Forelimb muscle (tissue), 1 donor: ENCODE data around the gene DENND1C. TPM values are rescaled to one million over a fixed set of nuclear protein-coding genes. Genes with fewer than 3 reads are reported as not detected.

Experiments used
- DNase-seq: peaks from one replicate; pipeline ENCODE4 v3.0.0-alpha.2; 2013; ENCODE audit warnings: low read depth
- polyA plus RNA-seq: library from polyadenylated mRNA; unstranded; fragments of 120-200 nt; gene quantifications from one replicate; pipeline ENCODE4 v1.2.1, GENCODE V29; 2013; ENCODE audit not compliant: insufficient read length

Gene DENND1C, protein sequence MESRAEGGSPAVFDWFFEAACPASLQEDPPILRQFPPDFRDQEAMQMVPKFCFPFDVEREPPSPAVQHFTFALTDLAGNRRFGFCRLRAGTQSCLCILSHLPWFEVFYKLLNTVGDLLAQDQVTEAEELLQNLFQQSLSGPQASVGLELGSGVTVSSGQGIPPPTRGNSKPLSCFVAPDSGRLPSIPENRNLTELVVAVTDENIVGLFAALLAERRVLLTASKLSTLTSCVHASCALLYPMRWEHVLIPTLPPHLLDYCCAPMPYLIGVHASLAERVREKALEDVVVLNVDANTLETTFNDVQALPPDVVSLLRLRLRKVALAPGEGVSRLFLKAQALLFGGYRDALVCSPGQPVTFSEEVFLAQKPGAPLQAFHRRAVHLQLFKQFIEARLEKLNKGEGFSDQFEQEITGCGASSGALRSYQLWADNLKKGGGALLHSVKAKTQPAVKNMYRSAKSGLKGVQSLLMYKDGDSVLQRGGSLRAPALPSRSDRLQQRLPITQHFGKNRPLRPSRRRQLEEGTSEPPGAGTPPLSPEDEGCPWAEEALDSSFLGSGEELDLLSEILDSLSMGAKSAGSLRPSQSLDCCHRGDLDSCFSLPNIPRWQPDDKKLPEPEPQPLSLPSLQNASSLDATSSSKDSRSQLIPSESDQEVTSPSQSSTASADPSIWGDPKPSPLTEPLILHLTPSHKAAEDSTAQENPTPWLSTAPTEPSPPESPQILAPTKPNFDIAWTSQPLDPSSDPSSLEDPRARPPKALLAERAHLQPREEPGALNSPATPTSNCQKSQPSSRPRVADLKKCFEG
- polyA plus RNA-seq = 0.63 TPM

DNA sequence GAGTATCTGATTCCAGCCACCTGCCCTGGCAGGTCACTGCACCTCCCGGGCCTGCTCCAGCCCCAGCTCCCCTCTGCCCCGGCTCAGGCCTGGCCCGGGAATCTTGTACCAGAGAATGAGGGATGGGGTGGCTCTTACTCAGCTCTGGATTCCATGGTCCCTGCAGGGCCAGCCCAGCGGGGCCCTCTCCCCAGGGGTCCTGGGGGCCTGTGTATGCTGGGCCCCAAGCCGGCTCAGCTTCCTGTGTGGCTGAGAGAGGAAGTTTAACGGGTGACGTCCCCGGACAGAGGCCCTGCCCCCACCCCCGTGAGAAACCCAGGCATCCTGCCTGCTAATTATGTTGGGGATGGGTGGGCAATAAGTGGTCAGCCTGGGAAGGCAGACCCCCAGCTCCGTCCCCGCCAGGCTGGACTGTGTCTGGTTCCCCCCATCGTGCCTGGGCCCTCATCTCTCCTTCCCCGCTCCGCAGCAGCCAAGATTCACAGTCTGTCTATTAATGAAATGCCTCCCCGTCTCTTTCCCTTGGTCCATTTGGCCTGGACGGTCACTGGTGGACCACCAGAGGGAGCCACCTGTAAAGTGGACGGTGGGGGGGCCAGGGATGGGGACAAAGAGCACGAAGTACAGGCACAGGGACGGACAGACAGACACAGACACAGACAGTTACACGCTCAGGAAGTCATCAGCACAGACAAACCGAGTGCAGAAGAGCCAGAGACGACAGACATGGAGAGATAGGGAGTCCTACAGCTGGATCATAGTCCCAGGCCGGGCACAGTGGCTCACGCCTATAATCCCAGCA, at the start of gene DENND1C:
DENND1C (minus strand) TSS at position 247 of the 802 bp plus-strand sequence; CDS start at position 155, 92 bp downstream.
- no peak for DNase-seq

DNA sequence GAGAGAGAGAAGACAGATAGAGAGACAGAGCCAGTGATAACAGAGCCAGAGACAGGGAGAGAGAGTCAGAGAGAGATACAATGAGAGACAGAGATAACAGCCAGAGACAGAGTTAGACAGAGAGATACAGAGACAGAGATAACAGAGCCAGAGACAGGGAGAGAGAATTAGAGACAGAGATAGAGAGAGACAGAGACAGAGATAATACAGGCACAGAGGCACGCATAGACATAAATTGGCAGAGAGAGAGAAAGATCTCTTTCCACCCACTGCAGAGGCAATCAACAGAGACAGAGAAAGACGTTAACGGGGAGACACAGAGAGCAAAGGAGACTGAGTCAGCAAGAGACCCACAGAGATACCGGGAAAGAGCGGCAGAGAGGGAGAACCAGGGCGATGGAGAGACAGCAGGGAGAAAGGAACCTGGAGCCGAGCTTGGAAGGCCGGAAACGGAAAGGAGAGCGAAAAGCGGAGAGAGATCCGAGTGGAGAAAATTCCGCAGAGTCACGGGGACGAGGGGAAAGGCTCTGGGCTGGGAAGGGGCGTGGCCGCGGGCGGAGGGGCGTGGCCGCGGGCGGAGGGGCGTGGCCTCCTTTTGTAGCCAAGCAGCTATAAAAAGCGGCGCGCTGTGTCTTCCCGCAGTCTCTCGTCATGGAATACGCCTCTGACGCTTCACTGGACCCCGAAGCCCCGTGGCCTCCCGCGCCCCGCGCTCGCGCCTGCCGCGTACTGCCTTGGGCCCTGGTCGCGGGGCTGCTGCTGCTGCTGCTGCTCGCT, 49.0 kb upstream of the DENND1C start, which contains the start of gene TNFSF9:
TNFSF9 (plus strand) TSS at position 641 of the 777 bp plus-strand sequence; CDS start at position 652, 11 bp downstream.
- peak; percentile 71 for DNase-seq

DNA sequence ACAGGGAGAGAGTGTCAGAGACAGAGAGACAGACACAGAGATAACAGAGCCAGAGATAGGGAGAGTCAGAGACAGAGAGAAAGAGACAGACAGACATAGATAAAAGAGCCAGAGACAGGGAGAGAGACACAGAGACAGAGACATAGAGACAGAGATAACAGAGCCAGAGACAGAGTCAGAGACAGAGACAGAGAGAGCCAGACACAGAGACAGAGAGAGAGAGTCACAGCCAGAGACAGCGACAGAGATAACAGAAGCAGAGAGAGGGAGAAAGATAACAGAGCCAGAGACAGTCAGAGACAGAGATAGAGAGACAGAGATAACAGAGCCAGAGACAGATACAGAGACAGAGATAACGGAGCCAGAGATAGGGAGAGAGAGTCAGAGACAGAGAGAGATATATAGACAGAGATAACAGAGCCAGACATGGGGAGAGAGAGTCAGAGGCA, 48.4 kb upstream of the DENND1C start:
- no peak for DNase-seq

DNA sequence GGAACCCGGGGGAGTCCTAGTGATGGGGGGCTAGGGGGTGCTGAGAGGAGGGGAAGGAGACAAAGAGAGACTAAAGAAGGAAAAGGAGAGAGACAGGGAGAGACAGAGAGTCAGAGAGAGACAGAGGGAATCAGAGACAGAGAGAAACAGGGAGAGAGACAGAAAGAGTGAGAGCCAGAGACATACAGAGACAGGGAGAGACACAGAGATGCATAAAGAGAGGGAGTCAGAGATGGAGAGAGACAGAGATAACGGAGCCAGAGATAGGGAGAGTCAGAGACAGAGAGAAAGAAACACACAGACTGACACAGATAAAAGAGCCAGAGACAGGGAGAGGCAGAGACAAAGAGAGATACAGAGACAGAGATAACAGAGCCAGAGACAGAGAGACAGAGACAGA, 47.8 kb upstream of the DENND1C start:
- no peak for DNase-seq

DNA sequence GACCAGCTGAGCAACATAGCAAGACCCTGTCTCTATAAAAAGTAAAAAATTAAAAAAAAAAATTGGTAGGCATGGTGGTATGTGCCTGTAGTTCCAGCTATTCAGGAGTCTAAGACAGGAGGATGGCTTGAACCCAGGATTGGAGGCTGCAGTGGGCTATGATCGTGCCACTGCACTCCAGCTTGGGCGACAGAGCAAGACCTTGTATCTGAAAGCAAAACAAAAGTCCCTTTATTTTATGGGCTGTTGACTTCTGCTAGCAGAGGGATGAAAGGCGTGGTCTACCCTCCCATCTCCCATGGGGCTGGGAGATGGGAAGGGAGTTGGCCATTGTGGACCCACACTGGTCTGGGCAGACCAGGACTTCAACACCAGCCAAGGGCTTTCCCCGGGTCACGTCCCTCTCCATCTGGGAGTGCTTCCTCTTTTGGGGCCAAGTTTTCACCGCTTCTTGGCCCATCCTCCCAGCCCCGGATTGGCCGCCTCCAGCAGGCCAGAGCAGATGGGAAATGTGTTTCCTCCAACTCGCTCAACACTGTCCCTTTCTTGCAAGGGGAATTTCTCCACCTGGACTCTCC, 47.0 kb upstream of the DENND1C start:
- DNase-seq = no peak

DNA sequence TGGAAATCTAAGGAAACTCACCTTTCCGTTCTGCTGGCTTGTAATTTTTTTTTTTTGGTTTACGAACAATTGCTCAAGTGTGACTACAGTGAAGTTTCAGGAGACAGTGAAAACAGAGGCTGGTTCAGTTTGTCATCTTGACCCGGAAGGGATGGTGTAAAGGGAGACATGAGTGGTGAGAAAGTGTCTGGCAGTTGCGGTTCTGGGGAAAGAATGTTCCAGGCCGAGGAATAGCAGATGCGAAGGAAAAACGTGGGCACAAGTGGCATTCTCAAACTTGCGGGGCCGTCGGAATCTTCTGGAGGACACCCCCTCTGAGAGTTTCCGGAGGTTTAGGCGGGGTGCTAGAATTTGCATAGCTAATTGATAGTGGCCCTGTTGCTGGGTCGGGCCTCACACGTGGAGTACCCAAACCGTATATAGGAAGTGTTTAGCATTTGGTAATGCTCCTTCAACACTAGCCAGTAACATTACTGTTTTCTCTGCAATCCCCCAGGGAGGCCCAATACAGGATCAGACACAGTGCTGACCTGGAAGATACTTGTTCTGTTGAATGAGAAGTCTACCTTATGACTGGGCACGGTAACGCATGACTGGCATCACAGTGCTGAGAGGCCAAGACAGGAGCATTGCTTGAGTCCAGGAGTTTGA, 46.4 kb upstream of the DENND1C start:
- no peak for DNase-seq

DNA sequence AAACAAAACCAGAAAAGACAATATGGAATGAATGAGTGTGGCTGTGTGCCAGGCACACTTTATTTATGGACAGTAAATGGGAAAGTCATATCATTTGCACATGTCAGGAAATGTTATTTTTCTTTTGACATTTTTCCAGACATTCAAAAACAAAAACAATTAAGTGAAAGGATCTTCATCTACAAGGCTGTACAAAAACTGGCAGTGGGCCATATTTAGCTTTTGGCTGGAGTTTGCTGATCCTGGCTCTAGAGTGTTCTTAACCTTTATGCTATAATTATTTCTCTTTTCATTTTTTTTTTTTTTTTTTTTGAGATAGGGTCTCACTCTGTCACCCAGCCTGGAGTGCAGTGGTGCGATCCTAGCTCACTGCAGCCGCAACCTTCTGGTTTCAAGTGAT, 42.7 kb upstream of the DENND1C start:
- DNase-seq = no peak

DNA sequence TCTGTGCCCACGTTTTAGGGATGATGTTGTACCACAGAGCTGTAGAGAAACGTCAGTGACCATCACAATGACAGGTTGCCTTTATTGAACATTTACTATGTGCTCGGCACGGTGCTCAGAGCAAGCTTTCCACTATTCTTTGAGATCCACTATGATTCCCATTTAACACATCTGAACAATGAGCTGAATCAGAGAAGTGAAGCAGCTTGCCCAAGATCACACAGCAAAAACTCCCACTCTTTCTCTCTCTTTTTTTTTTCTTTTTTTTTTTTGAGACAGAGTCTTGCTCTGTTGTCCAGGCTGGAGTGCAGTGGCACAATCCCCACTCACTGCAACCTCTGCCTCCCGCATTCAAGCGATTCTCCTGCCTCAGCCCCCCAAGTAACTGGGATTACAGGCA, 41.1 kb upstream of the DENND1C start:
- no peak for DNase-seq

DNA sequence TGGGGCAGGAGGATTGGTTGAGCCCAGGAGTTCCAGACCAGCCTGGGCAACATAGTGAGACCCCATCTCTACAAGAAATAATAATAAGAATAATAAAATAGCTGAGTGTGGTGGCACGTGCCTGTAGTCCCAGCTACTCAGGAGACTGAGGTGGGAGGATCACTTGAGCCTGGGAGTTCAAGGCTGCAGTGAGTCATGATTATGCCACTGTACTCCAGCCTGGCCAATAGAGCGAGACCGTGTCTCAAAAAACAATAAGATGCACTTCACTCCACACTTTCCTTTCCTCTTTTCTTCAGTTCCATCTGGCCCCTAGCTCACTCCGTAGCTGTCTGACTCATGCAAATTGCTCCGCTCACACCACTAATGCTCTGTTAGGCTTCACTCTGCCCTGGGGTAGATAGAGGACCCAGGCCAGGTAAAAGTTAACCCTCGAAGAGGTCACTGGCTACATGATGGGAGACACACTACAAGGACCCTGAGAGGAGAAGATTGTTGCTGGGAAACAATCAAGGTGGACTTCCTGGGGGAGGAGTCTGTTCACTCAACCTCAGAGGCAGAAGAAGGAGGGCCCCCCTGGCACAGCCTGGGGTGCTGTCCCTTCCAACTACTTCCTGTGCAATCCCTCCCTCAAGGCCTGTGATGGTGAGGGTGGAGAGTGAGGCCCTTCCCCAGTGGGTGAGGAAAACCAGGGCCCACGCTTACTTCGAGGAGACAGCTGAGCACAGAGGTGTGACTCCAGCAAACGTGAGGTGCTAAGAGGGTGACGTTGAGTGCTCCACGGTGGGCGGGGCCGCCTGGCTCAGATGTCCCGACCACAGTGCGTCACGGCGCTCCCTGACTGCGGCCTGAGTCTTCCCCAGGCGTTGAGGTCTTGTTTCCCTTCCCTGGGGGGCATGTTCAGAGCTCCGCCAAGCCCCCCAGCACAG, 40.4 kb upstream of the DENND1C start:
- no peak for DNase-seq

DNA sequence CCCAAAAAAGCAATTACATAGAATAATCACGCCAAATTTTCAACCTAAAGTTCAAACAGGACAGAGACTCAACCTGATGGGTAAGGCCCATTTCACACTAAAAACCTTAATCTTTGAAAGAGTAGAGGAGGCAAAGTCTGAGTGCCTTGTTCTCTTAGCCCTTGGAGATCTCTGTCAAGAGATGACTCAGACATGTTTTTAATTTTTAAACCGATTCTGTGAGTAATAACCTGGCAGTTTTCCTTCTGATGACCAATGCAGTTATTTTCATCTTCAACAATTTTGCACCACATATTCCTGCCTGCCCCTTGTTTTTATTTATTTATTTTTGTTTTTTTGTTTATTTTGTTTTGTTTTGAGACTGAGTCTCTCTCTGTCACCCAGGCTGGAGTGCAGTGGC, 37.7 kb upstream of the DENND1C start:
- DNase-seq = no peak

DNA sequence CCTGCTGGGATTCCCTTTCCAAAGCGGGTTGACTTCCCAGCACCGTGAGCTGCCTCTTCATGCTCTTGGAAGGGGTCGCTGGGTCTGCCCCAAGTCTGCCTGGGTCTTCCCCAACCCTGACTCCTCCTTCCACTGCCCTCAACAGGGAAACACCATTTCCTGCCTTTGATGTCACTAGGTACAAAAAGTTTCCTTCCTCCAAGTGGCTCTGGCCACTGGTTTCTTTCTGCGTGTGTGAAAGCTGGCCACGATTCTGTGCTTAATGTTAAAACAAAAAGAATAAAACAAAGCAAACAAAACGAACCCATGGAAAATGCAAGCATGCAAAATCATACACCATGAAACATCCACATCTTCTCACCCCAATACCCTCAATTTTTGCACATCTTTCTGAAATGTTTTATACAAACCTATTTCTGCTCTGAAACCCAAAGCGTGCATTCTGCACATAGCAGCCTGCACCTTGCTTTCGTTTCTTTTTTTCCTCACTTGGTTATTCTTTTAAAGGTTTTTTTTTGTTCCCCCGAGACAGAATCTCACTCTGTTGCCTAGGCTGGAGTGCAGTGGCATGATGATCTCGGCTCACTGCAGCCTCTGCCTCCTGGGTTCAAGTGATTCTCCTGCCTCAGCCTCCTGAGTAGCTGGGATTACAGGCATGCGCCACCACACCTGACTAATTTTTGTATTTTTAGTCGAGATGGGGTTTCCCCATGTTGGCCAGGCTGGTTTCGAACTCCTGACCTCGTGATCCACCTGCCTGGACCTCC, 36.7 kb upstream of the DENND1C start:
- DNase-seq = no peak

DNA sequence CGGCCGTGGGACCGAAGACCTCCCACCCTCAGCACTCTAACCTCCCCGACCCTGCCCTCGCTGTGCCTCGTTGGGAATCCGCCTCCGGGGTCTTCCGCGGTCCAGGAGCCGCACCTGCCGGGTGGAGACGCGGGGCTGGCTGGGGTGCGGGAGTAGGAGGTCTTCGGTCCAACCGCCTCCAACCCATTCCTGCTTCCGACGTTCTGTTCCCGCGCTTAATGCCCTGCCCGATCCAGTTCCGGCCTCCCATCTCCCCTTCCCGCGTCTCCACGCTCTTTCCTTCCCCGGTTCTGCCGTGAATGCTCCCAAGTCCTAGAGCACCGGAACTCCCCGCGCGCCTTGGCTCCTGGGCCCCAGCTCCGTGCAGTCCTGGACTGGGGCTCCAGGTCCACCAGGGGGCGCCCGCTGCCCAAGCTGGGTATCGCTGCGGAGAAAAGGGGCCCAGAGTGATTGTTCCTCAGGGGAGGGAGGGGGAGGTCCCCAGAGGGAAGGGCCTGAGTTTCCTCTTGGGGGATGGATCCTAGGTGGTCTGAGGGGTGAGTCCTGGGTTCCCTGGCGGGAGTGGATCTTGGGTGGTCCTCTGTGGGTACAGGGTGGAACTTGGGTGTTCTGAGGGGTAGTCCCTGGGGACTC, 35.2 kb upstream of the DENND1C start:
- no peak for DNase-seq

DNA sequence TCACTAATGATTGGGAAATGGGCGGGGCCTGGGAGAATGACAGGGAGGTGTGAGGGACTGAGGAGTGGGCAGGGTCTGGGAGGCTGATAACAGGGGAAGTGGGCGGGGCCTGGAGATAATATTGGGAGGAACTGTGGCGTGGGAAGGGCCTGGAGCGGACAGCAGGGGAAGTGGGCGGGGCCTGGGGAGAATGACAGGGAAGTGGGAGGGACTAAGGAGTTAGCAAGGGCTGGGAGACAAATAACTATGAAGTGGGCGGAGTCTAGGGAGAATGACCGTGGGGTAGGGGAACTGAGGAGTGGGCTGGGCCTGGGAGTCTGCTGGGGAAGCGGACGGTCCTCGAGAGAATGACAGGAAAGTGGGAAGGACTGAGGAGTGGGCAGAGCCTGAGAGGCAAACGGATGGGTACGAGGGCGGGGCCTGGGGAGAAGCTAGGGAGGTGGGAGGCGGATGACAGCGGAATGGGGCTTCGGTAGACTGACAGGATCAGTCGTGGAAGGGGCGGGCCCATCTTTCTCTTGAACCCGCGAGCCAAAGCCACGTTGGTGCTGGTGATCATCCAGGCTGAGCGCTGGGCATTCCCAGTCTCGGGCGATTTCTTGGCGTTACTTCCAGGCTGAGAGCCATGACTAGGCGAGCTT, 34.6 kb upstream of the DENND1C start:
- DNase-seq = peak; percentile 71

DNA sequence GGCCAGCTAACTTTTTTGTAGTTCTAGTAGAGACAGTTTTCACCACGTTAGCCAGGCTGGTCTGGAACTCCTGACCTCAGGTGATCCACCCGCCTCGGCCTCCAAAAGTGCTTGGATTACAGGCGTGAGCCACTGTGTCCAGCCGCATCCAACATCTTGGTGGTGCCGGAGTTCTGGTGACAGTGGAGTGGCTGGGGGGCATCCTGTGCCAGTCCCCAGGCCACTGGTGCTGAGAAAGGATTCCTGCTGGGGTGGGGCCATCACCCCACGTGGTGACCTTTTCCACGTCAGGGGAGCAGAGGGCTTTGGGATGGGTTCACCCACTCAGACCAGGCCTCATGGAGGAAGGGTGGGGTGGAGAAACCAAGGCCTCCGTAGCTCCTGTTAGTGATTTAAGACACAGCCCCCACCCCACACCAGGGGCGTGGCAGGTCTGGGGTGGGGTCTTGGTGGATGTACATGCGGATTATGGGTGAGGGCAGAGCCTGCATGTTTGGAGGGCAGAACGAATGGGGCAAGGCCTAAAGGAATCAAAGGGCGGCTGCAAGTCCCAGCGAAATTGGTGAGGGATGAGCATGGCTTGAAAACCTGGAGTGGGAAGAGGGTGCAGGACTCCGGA, 33.4 kb upstream of the DENND1C start:
- no peak for DNase-seq

DNA sequence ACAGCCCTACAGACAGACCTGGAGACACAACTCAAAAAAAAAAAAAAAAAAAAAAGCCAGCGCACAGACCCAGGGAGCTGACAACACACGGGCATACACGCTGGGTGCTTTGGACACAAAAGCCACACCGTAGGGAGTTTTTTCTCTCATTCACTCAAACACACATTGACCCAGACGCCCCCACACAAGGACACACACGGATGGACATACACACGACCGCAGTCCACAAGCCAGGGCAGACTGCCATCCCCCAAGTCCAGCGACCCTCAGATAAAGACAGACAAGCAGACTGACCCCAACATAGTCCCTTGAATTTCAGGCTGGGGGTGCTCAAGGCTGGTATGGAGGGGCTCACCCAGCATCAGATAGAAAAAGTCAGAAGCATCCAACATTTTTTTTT, 32.5 kb upstream of the DENND1C start:
- no peak for DNase-seq

DNA sequence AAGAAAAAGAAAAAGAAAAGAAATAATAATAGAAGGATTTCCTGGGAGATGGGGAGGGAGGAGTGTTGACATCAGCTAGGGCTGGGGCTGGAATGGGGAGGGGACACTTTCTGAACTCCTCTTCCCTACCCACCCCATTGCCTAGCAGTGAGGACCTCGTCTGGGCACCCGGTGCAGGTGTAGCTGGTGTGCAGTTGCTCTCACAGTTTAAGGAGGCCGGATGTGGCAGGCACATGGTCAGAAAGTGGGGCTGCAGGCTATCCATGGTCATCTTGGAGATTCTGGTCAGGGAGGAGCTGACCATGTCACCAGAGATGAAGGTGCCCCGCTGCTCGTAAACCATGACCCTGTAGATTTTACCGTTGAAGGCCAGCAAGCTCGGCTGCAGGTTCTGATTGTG, 29.0 kb upstream of the DENND1C start:
- no peak for DNase-seq
